NB4 (cell line): ENCODE results near the gene PRSS56.

ENCODE experiments used
- CTCF ChIP-seq: IDR thresholded peaks from one replicate; pipeline ENCODE4 v1.5.1; 2012; ENCODE audit warnings: low read depth, low read length
- MAX ChIP-seq: IDR thresholded peaks from 2 replicates; pipeline ENCODE4 v1.6.1; 2011; ENCODE audit warnings: low read depth, low read length
- MYC ChIP-seq: IDR thresholded peaks from 2 replicates; pipeline ENCODE4 v1.6.1; 2011; ENCODE audit warnings: low read depth, low read length
- POLR2A ChIP-seq: IDR thresholded peaks from 2 replicates; pipeline ENCODE4 v1.6.1; 2011; ENCODE audit warnings: mild to moderate bottlenecking; ENCODE audit not compliant: insufficient read length; ENCODE audit errors: extremely low read depth

GRCh38 chr2:232490221-232491138, 29.7 kb upstream of the PRSS56 start:
- no peak for TF ChIP-seq POLR2A
- TF ChIP-seq MAX = no peak
- TF ChIP-seq CTCF = no peak
- TF ChIP-seq MYC = no peak
